GM19025 (cell line): ENCODE measurements around the gene EBF4.
"Not testable (repeated sequence)": the region's sequence is repeated elsewhere in the genome, so short reads cannot be mapped to it uniquely, and the experiment has no call there.

ENCODE experiments used
- ATAC-seq: cut with Tn5 transposase; IDR thresholded peaks from one replicate; pipeline ENCODE4 v1.9.1; 2021; ENCODE audit warnings: mild to moderate bottlenecking, low read depth, moderate library complexity; ENCODE audit not compliant: unreplicated experiment

The EBF4 gene

DNA sequence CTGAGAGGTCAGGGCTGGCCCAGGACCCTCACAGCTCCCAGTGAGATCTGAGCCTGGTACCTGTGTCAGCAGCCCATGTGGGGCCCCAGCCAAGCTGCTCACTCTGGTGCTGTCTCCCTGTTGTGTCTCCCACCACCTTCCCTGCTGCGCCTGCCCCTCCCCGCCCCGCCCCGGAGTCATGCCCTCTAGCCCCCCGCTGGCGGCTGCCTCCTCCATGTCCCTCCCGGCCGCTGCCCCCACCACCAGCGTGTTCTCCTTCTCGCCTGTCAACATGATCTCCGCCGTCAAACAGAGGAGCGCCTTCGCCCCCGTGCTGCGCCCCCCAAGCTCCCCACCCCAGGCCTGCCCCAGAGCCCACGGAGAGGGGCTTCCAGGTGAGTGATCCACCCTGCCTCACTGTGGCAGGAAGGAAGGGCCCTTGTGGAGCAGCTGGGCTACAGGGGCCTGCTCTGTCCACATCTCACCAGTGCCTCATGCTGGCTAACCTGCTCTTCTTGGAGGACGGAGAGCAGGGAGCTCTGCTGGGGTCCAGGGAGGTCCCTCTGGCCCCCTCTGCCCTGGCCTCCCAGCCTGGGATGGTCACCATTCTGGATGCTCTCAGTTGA is 63.0 kb downstream of the EBF4 start:
- ATAC-seq, result no peak

DNA sequence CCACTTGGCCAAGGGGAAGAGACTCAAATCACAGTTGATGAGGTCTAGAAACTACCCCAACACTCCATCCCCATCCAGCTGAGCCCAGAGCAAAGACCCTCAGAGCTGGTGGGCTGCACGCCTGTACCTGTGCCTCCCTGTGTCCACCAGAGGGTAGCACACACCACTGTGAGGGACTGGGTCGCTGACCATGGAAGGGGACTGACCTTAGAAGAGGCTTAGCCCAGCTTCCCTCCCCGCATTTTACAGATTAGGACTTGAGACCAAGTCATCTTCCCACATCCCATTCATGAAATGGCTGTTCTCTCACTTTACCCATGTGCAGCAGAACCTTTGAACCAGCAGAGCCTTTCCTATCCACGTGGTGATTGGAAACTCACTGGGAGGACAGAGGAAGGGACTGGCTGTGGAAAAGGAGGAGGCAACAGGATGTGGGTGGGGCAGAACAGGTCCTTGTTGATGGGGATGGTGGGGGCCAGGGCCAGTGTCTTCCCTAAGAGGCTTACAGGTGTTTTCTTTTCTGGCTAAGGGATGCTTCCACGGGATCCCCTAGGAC is 63.6 kb downstream of the EBF4 start:
- no peak for ATAC-seq

DNA sequence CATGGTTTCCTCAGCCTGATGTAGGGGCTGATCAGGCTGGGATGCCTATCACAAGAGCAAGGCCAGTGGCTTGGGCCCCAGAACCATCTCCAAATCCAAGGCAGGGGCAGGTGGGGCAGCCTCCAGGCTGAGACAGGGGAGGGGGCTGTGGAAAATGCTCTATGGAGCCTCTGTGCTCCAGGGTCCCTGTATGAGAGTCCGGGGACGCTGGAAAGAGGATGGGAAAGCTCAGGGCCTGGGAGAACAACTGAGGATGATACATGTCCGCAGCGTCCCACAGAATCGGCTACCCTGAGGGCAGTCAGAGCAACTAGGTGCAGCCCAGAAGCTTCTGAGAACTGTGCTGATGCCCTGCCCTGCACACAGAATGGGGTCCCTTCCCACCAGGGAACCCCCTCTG is 64.4 kb downstream of the EBF4 start:
- no peak for ATAC-seq

DNA sequence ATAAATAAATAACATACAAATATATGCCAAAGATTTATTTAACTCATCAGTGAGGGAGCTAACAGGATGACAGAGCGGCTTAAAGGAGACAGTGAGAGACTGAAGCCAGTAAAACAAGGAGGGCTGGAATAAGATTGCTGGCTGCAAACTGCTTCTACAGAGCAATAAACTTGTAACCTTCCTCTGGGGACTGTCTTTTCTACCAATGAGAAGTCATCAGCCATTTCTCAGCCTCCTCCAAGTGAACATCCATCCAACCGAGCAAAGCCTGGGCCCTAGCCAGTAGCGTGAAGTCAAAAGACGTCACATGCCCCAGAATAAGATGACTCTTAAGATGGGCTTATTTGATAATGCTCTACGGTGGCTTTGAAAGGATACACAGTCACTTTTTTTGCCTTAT is 65.4 kb downstream of the EBF4 start:
- ATAC-seq, result no peak

DNA sequence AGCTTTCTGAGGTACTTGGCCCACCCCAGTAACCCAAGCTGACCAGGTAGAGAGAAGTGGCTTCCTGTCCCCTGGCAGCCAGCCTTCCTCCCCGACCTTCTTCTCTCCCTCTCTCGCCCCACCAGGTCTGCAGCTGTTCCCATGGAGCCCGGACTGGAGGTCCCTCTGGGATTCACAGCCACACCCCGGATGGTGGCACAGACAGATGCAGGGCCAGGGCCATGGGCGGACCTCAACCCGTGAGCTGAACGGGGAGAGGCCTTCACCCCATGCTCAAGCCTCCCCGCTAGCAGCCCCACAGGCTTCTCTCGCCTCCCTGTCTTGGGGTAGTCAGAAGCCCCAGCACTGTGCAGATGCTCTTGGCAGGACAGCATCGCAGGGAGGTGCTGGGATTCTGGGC is 66.6 kb downstream of the EBF4 start:
- ATAC-seq, result no peak

DNA sequence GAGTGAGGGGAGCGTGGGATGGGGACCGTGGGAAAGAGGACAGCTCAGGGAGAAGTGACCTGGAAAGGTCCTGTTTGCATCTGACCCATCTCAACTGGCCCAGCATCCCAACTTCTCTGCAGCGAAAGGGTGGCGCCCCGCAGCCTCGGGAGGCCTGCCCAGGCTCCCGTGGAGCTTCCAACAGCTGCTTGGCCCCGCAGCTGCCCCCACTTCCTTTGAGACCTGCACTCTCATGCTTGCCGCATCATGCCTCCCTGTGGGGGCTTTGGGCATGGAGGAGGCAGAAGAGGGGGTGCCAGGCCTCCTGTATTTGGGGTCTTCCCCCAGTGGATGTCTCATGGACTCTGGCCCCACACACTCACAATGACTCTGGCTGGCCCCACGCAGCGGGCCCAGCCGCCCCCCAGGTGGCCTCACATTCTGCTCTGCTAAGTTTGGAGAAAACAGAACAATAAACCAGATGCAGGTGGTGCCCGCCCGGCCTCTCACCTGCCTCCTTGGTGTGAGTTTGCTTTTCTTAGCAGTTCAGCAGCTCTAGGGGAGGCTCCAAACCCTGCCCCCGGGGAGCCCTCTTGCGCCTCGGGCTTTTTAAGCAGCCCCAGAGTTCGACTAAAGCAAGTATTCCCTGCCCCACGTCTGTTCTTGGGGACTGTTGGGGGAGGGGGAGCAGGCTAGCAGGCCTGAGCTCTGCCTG is 67.2 kb downstream of the EBF4 start:
- ATAC-seq, result no peak

DNA sequence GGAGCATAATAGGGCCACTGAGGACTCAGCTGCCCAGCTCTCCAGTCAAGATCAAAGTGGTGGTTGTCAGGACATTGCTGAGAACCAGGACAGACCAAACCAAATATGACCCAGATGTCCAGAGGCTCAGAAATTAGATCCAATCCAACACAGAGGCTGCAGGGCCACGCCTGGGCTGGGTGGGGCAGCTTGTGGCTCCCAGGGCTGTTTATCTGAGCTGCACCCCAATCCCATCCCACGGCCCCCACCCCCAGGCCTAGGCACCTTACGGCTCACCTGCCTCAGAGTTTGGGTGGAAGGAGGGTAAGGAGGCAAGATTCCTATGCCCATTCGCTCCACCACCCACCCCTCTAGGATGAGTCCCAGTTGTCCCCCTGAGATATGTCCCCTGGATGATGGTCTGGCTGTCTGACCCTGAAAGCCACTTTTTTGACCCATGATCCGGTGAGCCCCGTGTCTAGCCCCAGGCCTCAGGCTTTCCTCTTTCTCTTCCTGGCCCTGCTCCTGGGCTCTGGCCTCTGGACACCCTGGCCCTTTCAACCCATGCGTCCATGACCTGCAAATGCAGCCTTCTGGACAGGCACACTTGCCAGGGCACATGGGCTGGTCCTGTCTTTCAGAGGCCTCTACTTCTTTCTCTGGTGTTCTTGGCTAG is 67.8 kb downstream of the EBF4 start:
- ATAC-seq, result no peak

DNA sequence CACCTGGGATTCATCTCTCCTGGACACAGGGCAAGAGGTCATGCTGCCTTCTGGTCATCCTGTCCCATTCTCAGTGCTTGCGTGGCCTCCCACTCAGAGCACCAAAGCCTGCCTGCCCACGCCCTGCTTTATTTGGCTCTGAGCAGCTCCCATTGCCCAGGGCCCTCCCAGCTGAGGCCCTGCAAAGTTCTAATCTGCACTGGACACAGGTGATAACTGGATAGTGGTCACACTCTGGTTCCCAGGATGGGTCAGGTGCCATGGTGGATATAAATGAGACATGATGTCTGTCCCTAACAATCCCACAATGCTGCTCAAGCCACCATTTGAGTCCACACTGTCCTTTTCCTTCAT is 68.3 kb downstream of the EBF4 start:
- ATAC-seq, result no peak

DNA sequence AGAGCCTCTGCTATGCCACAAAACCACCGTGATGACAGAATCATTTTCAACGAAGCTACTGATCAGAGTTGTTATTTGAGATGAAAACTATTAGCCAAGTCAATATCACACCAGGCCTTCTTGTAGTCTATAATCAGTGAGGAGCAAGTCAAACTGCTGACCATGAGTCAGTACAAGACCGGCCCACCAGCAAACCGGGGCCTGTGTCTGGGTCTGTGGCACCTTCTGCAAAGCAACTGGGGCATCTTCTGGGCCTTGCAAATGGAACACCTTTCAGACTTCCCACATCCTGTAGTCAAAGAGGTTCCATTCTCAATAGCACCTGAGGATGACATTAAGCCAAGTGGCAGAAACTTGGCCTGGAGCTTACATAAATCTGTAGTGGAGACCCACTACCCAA is 69.3 kb downstream of the EBF4 start:
- ATAC-seq, result no peak

DNA sequence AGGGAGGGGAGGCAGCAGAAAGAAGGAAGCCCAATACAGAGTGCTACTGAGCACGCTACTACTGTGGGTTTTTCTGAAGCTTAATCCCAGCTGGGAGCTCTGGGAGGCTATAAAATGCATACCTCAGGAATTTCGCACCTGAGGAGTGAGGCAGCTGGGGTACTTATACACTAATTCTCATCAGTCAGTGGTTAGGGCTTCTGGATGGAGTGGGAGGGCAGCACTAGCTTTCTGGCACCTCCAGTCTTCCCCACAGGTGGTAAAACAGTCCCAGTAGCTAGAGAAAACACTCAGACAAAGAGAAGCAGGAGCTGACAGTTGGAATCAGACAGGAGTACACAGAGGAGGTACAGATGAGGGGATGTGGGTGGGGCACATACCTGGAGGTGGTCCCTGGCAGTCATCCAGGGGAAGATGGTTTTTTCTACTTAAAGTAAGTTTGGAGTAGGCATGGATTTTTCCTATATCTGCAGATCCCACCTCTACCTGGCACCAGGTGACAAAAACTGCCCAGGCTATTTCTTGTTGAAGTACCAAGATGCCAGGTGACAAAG is 70.1 kb downstream of the EBF4 start:
- no peak for ATAC-seq

DNA sequence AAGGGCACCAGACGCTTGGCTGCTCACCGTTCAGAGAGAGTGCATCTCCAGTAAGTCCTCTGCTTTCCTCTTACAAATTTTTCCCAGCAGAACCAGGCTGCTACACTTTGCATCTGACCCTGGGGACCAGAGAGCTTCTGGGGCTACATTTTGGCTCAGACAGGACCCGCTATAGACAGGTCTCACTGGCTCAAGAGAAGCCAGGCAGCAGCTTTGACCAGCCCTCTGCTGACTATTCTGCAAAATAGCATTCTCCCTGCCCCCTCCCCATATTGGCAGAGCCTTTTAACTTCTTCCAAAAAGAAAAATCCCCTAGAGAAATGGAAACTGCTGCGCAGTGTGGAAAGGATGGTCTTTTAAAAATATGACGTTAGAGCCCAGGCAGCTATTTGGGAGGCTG is 70.6 kb downstream of the EBF4 start:
- no peak for ATAC-seq

DNA sequence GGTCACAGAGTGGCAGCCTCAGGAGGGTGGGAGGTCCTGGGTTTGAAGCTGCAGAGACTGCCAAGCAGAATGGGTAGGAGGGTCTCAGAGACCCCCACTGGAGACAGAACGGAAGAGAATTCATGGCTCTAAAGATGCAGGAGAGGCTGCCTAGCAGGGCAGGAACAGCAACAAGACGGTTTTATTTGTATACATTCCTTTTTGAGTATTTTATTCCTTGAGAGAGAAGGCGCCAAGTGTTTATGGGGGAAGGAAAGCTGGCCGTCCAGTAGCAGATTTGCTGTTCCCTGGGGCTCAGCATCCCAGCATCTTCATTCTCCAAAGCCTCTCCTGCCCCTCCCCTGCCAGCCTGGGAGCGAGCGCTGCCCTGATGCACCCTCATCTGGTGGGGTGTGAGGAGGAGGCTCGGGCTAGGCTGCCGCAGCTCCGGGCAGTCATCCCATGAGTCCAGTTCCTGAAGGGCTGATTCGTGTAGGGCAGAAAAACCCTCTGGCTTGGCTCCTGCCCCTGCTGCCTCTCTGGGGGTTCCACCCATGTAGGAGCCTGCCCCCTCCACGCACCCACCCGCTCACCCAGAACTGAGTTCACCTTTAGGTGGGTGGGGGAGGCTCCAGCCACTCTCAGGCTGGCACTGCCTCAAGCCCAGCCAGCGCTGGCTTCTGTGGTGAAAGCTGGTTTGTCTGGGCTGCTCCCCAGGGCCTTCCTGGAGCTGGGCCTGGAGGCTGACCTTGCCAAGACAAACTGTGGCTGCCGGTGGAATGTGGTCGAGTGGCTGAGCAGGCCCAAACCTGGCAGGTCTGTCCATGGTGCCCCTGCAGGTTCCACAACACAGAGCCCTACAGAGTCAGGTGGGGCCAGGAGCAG is 75.4 kb downstream of the EBF4 start:
- ATAC-seq, result no peak

DNA sequence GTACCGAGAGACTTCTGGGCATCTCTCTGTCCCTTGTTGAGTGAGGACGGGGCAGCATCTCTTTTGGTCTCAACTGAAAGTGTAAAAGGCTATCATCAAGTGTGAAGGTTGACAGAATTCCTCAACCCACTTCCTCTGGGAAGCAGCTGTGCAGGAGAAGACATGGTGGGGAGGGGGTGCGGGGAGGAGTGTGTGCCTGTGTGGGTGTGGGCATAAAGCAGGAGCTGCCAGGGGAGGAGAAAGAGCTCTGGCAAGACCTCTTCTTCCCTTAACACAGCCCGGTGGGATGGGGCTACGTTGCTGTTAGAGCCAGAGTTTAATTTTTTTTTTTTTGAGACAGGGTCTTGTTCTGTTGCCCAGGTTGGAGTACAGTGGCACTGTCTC is 76.0 kb downstream of the EBF4 start:
- ATAC-seq, result no peak

DNA sequence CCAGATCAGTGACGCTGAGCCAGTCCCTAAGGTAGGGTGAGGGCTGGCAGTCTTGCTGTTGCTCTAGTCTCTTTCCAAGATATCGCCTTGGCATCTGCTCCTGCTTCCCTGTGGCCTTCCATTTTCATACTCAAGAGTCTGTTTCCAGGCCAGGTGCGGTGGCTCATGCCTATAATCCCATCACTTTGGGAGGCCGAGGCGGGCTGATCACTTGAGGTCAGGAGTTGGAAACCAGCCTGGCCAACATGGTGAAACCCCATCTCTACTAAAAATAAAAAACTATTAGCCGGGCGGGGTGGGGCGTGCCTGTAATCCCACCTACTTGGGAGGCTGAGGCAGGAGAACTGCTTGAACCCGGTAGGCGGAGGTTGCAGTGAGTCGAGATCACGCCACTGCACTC is 77.5 kb downstream of the EBF4 start:
- ATAC-seq, result not testable (repeated sequence)

DNA sequence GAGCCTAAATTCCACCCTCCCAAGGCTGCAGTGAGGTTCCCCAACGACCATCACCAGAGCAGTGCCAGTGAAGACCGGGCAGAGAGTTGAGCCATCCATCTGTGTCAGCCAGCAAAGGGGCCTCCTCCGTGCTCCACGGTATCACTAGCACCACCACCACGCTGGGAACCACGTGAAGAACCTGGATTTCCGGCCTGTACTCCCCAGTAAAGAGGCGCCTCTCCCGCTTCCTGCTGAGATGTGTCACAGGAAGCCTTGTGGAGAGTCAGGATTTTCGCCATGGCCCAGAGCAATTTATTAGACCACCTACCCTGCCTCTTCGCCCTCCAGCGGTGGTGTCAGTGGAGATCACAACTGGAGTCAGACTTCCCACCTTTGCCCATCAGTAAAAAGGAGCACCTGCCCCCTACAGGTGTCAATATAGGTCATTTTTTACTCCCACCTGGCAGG is 79.1 kb downstream of the EBF4 start:
- no peak for ATAC-seq

DNA sequence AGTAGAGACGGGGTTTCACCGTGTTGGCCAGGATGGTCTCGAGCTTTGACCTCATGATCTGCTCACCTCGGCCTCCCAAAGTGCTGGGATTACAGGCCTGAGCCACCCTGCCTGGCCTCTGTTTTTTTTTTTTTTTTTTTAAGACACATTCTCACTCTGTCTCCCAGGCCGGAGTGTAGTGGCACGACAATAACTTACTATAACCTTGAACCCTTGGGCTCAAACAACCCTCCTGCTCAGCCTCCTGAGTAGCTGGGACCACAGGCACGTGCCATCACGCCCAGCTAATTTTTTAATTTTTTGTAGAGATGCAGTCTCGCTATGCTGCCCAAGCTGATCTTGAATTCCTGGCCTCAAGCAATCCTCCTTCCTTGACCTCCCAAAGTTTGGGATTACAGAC is 81.2 kb downstream of the EBF4 start:
- no peak for ATAC-seq

DNA sequence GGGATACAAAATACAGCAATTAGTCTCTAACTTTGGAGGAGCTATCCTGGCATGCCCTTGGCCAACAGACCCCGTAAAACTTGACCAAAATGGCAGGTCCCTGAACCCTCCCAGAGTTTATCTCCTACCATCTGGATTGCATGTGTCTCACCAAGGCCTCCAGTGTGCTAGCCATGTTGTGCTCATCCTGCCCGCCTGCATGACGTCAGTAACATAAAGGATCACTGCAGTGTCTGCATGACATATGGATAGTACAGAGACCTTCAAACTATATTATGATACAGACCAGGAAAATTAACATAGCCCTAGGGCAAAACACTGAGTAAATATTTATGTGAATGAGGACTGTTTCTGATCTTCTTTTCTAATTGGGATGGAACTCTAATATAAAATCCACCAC is 82.6 kb downstream of the EBF4 start:
- no peak for ATAC-seq

DNA sequence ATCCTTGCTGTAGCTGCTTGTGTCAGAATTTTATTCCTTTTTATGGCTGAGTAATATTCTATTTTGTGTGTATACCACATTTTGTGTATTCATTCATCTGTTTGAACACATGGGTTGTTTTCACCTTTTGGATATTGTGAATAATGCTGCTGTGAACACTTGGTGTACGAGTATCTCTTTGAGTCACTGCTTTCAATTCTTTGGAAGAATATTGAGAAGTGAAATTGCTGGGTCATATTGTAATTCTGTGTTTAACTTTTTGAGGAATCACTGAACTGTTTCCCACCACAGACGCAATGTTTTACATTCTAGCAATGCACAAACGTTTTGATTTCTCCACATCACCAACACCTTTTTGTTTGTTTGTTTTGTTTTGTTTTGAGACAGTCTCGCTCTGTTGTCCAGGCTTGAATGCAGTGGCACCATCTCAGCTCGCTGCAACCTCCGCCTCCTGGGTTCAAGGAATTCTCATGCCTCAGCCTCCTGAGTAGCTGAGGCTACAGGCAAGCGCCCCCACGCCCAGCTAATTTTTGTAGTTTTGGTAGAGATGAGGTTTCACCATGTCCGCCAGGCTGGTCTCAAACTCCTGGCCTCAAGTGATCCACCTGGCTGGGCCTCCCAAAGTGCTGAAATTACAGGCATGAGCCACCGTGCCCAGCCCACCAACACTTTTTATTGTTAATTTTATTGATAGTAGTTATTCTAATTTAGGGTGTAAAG is 86.2 kb downstream of the EBF4 start:
- ATAC-seq, result no peak

DNA sequence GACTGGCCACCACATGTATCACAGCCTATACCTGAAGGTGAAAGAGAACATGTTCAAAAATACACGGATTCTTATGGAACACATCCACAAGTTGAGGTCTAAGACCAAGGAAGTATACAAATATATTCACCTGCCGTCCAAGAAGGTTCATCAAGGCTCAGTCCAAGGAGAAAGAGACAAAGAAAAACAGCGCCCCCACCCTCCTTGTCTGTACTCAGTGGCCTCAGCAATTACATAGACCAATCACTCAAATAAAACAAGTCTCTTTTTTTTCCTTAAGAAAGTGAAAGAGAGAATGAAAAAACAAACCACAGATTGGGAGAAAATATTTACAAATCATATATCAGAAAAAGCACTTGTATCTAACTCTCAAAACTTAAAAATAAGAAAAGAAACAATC is 88.4 kb downstream of the EBF4 start:
- ATAC-seq, result no peak
